HG03469 (cell line): ENCODE data around the gene MACROD2.
"Not testable (repeated sequence)": the region's sequence is repeated elsewhere in the genome, so short reads cannot be mapped to it uniquely, and the experiment has no call there.

Experiments
- ATAC-seq: cut with Tn5 transposase; IDR thresholded peaks from one replicate; pipeline ENCODE4 v1.9.1; 2021; ENCODE audit warnings: mild to moderate bottlenecking, moderate library complexity, moderate number of reproducible peaks; ENCODE audit not compliant: unreplicated experiment

MACROD2 gene

DNA sequence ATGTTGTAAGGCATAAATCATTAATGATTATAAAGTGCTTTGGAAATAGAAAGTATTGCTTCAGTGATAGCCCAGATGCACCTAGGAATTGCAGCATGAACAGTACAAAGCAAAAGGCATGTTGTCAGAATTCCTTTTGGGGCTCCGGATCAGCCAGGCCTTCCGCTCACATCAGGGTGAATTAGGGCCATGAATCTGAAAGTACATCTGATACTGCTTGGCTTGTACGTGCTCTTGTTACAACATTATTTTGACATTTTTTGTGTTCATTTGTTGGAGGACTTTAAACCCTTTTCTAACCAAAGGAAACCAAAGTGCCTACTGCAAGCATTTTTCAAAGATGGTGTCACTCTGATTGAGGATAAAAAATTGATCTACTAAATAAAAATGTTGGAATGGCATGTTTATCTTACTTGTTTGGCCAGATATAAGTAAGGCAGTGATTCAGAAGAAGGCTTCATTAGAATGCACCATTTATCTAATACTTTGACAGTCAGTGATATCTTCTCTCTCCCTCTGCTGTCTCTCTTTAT, 1347.7 kb downstream of the MACROD2 start:
- ATAC-seq = no peak

DNA sequence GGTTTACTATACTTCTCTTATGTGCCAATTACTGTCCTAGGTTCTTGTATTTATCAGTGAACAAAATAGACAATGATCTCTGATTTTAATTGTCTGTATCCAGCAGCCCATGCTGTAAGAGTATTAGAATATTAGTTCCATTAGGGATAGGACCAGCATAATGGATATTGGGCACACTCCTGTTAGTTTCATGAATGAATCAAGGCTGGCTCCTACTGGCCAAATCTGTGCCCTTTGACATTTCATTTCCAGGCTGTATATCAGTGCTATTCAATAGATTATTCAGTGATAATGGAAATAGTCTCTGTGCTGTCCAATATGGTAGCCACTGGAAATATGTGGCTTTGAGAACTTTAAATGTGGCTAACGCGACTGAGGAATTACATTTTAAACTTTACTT, 1350.0 kb downstream of the MACROD2 start:
- no peak for ATAC-seq

DNA sequence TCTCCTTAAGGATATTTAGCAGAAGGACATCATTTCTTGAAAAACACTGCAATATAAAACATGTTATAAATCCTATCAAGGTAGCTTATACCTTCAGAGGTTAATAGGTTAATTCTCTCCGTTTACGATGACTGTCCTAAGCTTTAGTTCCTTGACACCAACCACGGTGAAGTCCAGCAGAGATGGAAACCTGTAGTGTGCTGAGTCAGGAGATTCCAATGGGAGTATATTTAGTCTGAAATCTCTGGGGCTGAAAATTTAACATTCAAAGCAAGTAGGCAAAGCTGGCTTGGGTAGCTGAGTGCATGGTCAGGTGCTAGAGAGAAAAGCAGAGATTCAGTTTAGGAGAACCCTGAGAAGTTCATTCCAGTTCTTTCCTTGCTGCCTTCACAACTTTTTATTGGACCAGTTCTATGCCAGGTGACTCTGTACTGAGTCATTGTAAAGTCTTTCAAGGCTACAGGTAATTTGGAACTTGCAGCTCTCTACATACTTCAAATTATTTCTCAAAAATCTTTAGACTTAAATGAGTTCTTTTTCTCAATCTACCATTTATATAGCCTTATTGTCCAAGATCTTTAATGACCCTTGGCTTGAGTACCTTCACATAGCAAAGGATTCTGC, 1351.5 kb downstream of the MACROD2 start:
- ATAC-seq = no peak

- ATAC-seq = no peak
Observed at GRCh38 chr20:15359056-15359455, 1363.7 kb downstream of the MACROD2 start.

GRCh38 chr20:15362849-15363248, 1367.5 kb downstream of the MACROD2 start:
- ATAC-seq = no peak

DNA sequence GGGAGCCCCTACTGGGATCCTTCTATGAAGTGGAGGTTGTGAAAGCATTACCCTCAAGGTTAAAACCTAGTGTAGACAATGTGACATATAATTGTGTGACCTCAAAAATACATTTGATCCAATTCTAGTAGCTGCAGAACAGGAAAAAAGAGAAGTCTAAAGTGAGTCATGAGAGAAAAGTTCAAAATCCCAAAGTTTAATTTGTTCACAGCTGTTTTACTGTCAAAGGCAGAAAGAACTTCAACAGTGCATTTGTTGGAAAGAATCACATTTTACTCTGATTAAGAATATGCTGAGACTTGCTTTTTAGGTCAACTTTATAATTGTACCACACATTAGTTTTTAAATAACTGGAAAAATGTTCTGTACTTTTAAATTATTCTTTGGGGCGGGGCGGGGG, 1369.5 kb downstream of the MACROD2 start:
- no peak for ATAC-seq

DNA sequence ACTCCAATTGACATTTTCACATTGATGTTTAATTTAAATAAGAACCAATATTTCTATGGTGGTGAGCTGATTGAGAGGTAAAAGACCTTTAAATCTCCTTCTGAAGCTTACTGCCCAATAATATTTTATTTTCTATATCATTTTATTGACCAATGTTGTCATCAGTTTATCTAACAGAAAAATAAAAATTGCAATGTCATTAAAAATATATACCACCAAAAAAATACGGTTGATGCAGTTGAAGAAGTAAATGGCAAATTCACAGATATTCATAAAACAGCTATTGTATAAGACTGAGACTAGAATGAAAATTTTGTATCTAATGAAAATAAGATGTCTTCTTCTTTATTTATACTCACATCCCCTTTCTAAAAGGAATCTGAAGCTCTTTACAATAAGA, 1375.1 kb downstream of the MACROD2 start:
- no peak for ATAC-seq

DNA sequence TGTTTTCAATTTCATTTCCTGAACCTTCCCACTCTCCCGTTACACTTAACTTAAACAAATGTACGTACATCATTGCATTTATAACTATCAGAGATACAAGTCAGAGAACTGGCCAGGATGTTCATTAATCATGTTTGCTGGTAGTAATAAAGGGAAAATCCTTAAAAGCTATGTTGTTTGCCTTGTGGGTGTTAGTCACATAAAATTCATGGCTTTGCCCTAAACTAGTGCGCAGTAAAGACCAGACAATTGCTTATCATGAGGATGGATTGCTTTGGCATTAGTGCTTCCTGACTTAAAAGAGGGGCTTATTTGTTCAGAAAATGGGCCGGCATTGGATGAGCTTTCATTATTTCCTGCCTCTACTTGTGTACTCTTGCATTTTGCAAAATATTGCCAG, 1379.4 kb downstream of the MACROD2 start:
- no peak for ATAC-seq

GRCh38 chr20:15375836-15376235, 1380.5 kb downstream of the MACROD2 start:
- no peak for ATAC-seq

DNA sequence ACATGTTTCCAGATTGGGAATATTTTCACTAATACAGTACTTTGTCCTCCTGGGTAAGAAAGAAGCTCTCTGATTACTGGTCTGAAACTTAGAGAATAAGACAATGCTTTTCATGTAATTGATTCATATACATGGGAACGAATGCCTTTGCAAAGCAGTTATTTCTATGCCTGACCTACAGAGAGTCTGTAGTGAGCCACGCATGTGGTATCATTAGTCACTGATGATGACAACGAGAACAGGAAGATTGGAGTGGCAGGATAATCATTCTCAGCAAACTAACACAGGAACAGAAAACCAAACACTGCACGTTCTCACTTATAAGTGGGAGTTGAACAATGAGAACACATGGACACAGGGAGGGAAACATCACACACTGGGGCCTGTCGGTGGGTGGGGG, 1382.3 kb downstream of the MACROD2 start:
- ATAC-seq = not testable (repeated sequence)

DNA sequence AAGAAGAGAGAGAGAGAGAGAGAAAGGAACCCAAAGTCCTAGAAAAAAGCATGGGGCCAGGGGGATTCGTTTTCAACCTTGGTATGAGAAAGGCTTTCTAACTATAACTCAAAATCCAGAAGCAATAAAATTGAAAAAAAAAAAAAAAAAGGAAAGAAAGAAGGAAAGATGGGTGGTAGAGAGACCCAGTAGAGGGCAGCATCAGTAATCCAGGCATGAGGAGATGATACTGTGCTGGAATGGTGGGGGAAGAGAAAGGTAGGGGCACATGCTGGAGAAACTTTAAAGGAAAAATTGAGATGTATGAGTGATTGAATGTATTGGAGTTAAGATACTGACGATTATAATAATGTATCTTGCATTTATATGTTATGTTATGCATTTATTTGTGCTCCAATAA, 1382.8 kb downstream of the MACROD2 start:
- ATAC-seq = no peak

GRCh38 chr20:15379681-15380296, 1384.5 kb downstream of the MACROD2 start:
- no peak for ATAC-seq

DNA sequence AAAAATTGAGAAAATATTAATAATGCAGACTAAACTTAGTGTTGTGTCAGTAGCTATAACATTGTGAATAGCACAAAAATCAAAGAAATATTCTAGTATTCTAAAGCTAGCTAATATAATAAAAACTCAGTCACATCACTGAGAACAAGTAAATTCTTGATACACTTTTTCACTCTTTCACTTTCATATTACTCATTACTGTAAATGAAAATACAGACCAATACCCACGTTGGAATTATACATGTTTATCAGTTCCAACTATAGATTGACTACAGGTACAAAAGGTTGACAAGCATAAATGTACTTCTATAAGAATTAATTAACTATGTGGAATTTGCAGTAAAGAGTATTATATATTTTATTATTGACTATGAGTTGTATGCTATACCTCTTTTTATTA, 1385.5 kb downstream of the MACROD2 start:
- ATAC-seq = no peak

DNA sequence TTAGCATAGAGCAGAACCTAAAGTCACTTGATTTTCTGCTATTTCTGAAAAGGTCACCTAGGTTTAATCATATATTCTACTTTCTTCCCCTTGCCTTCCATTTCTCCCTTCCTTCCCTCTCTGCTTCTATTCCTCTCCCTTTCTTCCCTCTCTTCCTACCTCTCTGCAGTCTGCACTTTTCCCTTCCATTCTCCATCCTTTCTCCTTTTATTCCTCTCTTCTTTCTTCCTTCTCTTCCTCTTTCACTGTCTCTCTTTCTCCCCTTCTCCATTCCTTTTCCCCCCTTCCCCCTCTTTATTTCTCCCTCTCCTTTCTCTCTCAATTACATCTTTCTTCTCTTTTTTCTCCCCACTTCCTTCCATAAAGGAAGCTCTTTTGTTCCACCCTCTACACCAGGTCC, 1391.9 kb downstream of the MACROD2 start:
- no peak for ATAC-seq

- no peak for ATAC-seq
Observed at GRCh38 chr20:15395457-15395856, 1400.1 kb downstream of the MACROD2 start.

- ATAC-seq = no peak
Observed at GRCh38 chr20:15396026-15396425, 1400.7 kb downstream of the MACROD2 start.

DNA sequence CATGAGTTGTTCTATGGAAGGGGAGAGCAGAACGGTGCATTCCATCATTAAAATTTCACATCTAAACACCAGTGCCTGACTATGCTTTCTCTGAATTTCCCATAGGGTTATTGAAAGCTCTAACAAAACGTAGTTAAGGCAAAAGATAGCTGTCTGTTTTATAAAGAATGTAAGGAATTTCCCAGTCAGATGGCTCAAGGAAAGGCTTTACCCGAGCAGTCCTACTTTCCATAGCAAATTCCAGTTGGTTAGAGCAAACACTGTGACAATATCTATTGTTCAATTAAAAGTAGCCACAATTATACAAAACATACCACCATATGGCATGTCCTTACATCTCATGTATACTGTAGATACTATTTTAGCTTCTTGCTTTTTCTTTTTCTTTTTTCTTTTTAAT, 1401.6 kb downstream of the MACROD2 start:
- no peak for ATAC-seq

DNA sequence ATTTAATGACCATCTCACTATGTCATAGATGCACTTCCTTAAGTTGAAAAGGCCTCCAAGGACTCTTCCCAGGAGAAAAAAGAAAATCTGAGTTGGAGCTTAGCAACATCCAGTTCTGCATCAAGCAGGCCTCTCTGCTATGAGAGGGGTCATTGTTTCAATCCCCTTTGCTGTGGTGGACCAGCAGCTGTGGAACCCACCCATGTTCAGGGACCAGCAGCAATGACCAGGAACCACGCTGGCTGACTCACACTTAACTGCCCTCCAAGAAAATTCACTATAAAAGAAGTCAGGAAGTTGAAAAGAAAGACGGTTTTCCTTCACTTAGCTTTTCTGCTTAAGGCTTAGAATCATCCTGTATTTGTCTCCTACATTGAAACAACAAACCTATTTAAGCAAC, 1404.5 kb downstream of the MACROD2 start:
- ATAC-seq = no peak

GRCh38 chr20:15406072-15406471, 1410.8 kb downstream of the MACROD2 start:
- no peak for ATAC-seq

GRCh38 chr20:15411781-15412180, 1416.5 kb downstream of the MACROD2 start:
- no peak for ATAC-seq

- ATAC-seq = no peak
Observed at GRCh38 chr20:15415908-15416307, 1420.6 kb downstream of the MACROD2 start.

GRCh38 chr20:15419856-15420255, 1424.5 kb downstream of the MACROD2 start:
- ATAC-seq = no peak

DNA sequence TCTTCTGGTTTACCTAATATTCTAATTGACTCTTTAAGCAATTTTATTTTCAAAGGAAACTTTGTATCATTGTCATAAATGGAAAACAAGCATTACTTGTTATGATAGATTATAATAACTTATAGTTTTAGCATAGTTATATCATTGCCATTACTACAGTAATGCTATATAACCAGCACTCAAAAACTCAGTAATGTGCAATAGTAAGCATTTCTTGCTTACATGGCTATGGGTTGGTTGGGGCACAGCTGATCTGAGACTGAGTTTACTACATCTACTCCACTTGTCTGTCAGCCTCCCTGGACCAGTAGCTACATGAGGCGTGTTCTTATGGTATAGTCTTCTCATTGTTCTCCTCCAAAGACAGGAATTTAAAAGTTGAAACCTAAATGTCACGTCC, 1427.7 kb downstream of the MACROD2 start:
- ATAC-seq = no peak
